ENCODE data around the gene IL1RN. TPM values are rescaled to one million over a fixed set of nuclear protein-coding genes. Genes with fewer than 3 reads are reported as not detected.

IL1RN gene
- total RNA-seq, 1 donor from 2014 or later: not detected

DNA sequence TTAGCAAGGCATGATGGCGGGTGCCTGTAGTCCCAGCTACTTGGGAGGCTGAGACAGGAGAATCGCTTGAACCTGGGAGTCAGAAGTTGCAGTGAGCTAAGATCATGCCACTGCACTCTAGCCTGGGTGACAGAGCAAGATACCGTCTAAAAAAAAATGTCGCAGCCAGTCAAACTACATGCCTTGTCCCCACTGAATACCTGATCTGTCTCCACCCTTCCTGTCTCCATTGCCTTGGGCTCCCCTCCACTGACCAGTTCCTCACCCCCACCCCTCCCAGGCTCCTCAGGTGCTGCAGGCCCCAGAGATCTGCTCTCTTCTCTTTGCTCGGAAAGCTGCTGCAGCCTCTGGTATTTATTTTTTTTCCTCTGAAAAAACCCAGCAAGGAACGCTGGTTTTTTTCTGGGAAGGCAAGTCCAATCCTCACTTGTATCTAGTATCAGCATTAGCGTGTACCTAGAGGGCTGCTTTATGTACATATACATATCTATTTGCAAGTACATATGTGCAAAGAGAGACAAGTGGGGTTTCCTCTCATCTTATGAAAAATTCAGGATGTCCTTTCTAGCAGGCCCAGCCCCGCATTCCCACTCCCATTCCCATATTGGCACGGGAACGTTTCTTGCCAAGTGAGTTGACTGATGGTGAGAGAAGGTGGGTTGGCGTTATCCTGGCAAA lies 50.8 kb downstream of the IL1RN start:
- Mint-ChIP-seq H3K36me3 (ENCODE audit: unreplicated experiment) (no peaks in the 10 kb centered on the region), H3K27me3 (ENCODE audit: unreplicated experiment) (peaks cover 2% of the 10 kb centered on the region), H3K27ac (ENCODE audit: unreplicated experiment) (no peak overlapping the region), H3K4me1 (ENCODE audit: unreplicated experiment) (peaks cover 3% of the 10 kb centered on the region), H3K9me3 (ENCODE audit: unreplicated experiment) (no peaks in the 10 kb centered on the region), H3K4me3 (ENCODE audit: unreplicated experiment) (no peak overlapping the region)
- TF ChIP-seq, protein P1, sequence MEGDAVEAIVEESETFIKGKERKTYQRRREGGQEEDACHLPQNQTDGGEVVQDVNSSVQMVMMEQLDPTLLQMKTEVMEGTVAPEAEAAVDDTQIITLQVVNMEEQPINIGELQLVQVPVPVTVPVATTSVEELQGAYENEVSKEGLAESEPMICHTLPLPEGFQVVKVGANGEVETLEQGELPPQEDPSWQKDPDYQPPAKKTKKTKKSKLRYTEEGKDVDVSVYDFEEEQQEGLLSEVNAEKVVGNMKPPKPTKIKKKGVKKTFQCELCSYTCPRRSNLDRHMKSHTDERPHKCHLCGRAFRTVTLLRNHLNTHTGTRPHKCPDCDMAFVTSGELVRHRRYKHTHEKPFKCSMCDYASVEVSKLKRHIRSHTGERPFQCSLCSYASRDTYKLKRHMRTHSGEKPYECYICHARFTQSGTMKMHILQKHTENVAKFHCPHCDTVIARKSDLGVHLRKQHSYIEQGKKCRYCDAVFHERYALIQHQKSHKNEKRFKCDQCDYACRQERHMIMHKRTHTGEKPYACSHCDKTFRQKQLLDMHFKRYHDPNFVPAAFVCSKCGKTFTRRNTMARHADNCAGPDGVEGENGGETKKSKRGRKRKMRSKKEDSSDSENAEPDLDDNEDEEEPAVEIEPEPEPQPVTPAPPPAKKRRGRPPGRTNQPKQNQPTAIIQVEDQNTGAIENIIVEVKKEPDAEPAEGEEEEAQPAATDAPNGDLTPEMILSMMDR (IDR thresholded peaks at IDR 0.05): no peak
- no peak for DNase-seq (ENCODE audit: extremely low spot score, unreplicated experiment)

DNA sequence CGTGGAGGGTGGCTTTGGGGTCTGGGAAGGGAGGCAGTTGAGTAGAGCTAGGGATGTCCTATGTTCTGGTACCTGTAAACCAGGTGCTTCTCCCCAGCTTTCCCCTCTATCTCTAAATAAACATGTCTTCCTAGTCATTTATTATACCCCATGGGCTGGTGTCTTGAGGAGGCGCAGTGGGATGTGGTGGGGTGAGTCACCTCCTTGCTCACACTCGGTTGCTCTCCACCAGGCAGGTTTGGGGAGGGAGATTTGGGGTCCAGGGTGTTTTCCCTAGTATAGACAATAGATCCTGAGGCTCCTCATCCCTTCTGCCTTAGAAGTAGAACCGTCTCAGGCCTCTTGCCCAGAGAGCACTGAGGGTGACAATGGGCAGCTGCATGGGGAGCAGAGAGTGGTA lies 51.5 kb downstream of the IL1RN start:
- no peaks in the 10 kb centered on the region for H3K9me3 Mint-ChIP-seq (ENCODE audit: unreplicated experiment)
- no peaks in the 10 kb centered on the region for H3K36me3 Mint-ChIP-seq (ENCODE audit: unreplicated experiment)
- H3K4me1 Mint-ChIP-seq (ENCODE audit: unreplicated experiment): peaks cover 3% of the 10 kb centered on the region
- peaks cover 2% of the 10 kb centered on the region for H3K27me3 Mint-ChIP-seq (ENCODE audit: unreplicated experiment)
- DNase-seq (ENCODE audit: extremely low spot score, unreplicated experiment): no peak
- TF ChIP-seq, protein P1 (IDR thresholded peaks at IDR 0.05): no peak
- H3K27ac Mint-ChIP-seq (ENCODE audit: unreplicated experiment): no peak overlapping the region
- H3K4me3 Mint-ChIP-seq (ENCODE audit: unreplicated experiment): no peak overlapping the region

DNA sequence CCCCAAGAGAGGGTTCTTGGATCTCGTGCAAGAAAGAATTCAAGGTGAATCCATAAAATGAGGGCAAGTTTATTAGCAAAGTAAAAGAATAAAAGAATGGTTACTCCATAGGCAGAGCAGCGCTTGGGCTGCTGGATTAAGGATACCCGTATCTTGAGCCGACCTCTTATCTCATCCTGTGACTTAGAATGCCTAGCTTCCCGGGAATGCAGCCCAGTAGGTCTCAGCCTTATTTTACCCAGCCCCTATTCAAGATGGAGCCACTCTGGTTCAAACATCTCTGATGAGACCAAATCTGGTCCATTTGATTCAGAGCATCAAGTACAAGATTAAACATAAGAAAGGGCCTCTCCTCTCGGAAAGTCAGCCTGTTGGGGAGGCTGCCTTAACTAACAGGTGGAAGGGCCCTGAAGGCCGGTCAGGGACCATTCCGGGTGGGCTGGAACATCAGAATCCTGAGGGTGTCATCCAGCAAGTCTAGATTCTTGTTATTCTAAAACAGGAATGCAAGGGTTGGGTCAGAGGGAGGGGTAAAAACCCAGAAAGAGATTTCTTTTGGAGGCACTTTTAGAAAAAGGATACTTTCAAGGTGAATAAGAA lies 52.1 kb downstream of the IL1RN start:
- H3K4me3 Mint-ChIP-seq (ENCODE audit: unreplicated experiment): no peak overlapping the region
- TF ChIP-seq, protein P1 (IDR thresholded peaks at IDR 0.05): no peak
- DNase-seq (ENCODE audit: extremely low spot score, unreplicated experiment): no peak
- no peak overlapping the region for H3K27ac Mint-ChIP-seq (ENCODE audit: unreplicated experiment)
- peaks cover 3% of the 10 kb centered on the region for H3K4me1 Mint-ChIP-seq (ENCODE audit: unreplicated experiment)
- H3K27me3 Mint-ChIP-seq (ENCODE audit: unreplicated experiment): peaks cover 2% of the 10 kb centered on the region
- no peaks in the 10 kb centered on the region for H3K36me3 Mint-ChIP-seq (ENCODE audit: unreplicated experiment)
- no peaks in the 10 kb centered on the region for H3K9me3 Mint-ChIP-seq (ENCODE audit: unreplicated experiment)

GRCh38 chr2:113180131-113180946 lies 52.9 kb downstream of the IL1RN start:
- TF ChIP-seq, protein P1 (IDR thresholded peaks at IDR 0.05): no peak
- H3K27ac Mint-ChIP-seq (ENCODE audit: unreplicated experiment): no peak overlapping the region
- peaks cover under 1% of the 10 kb centered on the region for H3K27me3 Mint-ChIP-seq (ENCODE audit: unreplicated experiment)
- H3K4me3 Mint-ChIP-seq (ENCODE audit: unreplicated experiment): no peak overlapping the region
- no peaks in the 10 kb centered on the region for H3K36me3 Mint-ChIP-seq (ENCODE audit: unreplicated experiment)
- peaks cover 5% of the 10 kb centered on the region for H3K4me1 Mint-ChIP-seq (ENCODE audit: unreplicated experiment)
- no peaks in the 10 kb centered on the region for H3K9me3 Mint-ChIP-seq (ENCODE audit: unreplicated experiment)
- DNase-seq (ENCODE audit: extremely low spot score, unreplicated experiment): no peak

Measured in osteocyte (in vitro differentiated cells).